HG03342 (cell line): ENCODE data around the gene UPF2.
"Not testable (repeated sequence)": the region's sequence is repeated elsewhere in the genome, so short reads cannot be mapped to it uniquely, and the experiment has no call there.

Experiments
- ATAC-seq: cut with Tn5 transposase; IDR thresholded peaks from one replicate; pipeline ENCODE4 v1.9.1; 2021; ENCODE audit warnings: mild to moderate bottlenecking, moderate library complexity; ENCODE audit not compliant: unreplicated experiment

UPF2 gene

DNA sequence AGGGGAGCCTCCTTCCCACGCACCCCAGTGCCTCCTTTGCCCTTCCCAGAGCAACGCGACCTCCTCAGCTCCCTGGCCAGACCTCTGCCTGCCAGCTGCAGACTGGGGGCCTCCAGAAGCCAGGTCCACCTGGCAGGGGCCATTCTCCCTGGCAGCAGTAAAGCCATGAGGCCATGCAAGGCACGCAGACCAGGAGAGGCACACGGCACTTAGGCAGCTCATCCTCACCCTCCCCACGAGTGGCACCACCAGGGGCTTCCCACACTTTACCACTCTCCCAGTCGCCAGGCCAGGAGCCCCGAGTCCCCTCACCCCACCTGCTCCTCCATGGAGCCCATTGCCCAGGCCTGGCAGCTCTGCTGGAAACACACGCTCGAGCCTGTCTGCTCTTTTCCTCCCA lies 134.1 kb downstream of the UPF2 start:
- ATAC-seq, result no peak

- no peak for ATAC-seq
These were observed 134.7 kb downstream of the UPF2 start for GRCh38 chr10:11907914-11908313.

DNA sequence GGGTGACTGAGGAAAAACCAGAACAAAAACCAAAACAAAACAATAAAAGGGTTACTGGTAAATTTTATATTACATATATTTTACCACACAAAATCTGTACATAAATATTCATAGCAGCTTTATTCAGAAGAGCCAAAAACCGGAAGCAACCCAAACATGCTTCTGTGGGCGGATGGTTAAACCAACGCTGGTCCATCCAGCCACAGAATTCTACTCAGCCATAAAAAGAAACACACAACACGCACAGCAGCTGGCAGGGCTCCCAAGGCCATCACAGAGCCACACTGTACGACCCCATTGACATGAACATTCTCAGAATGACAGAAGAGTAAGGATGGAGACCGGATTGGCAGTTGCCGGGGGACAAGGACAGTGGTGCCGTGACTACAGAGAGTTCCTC lies 135.9 kb downstream of the UPF2 start:
- no peak for ATAC-seq

DNA sequence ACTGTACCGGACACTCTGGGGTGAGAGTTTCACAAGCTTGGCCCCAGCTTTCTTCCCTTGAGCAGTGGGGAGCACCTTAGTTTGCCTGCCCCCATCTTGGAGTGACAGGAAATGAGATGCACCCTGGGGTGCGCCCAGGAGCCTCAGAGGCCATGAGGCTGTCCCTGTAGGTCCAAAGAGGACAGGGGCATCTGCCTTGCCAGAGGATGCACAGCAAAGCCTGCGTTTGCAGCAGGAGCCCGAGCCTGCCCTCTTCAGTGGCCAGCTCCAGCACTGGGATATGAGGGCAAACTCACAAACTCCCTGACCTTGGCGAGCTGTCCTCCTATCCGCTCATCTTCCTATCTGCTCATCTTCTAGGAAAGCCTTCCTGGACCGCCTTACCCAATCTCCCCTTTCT lies 140.0 kb downstream of the UPF2 start:
- no peak for ATAC-seq

- ATAC-seq, result no peak
These were observed 140.7 kb downstream of the UPF2 start for GRCh38 chr10:11901833-11902475.

GRCh38 chr10:11901454-11901832 lies 141.2 kb downstream of the UPF2 start:
- ATAC-seq, result no peak

DNA sequence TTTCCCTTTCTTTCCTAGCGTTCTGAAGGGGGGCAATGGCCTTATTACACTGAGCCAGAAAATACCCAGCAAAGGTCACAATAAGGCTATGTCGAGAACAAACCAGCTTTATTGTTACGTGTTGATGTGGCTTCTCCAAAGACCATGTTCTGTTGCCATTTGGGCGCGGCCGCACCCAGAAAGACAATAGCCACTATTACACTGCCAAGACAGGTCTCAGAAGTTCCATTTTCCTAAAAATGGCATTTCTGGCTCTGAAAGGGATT lies 141.6 kb downstream of the UPF2 start:
- ATAC-seq, result no peak

DNA sequence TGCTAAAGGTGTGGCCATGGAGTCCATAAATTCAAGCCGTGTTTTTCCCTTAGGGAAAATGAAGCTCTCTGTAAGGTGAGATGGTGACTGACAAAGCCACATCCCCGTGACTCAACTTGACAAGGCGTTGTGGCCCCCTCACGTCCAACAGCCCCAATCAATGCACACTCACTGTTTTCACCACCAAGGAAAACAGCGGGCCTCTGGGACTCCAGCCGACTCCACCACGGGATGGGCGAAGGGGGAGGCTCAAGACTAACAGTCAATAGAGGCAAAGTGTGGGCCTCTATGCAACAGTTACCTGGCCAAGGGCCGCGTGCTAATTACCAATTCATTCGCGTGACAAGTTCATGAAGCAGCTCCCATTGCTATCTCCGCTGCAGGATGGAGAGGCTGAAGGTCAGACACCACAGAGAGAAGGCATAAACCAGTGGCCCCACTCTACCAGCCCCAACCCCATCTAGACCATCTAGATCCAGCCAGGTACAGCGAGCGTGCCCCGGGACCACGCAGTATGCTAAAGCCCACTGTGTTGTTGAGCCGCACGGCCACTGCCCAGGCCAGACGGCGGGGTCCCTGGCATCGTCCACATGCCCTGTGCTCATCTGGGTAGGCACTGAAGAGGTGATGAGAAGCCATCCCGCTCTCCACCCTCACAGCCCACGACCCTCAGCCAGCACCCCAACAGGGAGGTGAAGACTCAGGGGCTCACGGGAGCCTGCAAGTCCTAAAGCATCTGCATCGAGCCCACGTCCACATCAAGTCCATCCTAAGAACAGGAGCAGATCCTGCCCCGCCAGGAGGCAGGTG lies 143.3 kb downstream of the UPF2 start:
- no peak for ATAC-seq

- ATAC-seq, result no peak
These were observed 144.1 kb downstream of the UPF2 start for GRCh38 chr10:11898372-11899066.

DNA sequence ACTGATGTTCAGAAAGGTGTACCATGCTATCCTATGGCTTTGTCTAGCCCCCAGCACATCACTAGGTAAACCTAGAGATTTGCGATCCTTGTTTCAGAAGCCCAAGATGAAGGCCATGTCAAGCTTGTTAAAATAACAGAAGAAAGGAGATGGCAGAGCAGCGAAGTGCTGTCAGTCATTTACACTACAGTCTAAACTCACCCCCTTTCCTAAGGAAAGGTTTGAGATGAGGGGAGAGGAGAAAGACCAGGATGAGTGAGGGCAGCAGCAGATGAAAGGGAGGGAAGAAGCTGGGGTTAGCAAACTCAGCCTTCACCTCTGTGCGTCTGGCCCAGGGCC lies 144.6 kb downstream of the UPF2 start:
- ATAC-seq, result no peak

GRCh38 chr10:11896549-11897200 lies 145.9 kb downstream of the UPF2 start:
- no peak for ATAC-seq

GRCh38 chr10:11895598-11895997 lies 147.0 kb downstream of the UPF2 start:
- ATAC-seq, result no peak

- no peak for ATAC-seq
These were observed 147.5 kb downstream of the UPF2 start for GRCh38 chr10:11895108-11895466.

DNA sequence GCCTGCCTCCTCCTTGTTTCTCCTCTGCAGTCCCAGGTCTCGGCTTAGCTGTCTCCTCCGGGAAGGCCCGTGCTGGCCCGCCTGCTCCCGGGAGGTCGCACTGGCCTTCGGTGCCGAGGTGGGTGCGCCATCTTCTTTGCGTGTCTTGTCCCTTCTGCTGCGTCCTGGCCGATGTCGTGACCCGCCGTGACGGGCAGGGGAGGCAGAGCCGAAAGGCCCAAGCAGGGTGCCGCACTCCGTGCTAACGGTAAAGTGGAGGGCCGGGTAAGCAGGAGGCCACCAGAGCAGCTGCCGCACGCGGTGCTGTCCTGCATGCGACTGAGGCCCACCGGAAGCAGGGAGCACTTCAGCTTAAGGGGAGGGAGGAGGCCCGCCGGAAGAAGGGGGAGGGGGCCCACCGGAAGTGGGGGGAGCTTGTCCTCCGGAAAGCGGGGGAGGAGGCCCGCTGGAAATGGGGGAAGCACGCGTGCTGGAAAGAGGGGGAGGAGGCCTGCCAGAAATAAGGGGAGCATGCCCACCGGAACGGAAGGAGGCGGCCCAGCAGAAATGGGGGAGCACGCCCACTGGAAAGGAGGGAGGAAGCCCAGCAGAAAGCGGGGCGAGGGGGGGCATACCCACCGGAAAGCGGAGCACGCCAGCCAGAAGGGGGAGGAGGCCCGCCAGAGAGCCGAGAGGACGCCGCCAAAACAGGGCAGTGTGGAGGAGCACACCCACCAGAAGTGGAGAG lies 148.1 kb downstream of the UPF2 start:
- ATAC-seq, result no peak

- ATAC-seq, result no peak
These were observed 148.8 kb downstream of the UPF2 start for GRCh38 chr10:11893749-11894278.

DNA sequence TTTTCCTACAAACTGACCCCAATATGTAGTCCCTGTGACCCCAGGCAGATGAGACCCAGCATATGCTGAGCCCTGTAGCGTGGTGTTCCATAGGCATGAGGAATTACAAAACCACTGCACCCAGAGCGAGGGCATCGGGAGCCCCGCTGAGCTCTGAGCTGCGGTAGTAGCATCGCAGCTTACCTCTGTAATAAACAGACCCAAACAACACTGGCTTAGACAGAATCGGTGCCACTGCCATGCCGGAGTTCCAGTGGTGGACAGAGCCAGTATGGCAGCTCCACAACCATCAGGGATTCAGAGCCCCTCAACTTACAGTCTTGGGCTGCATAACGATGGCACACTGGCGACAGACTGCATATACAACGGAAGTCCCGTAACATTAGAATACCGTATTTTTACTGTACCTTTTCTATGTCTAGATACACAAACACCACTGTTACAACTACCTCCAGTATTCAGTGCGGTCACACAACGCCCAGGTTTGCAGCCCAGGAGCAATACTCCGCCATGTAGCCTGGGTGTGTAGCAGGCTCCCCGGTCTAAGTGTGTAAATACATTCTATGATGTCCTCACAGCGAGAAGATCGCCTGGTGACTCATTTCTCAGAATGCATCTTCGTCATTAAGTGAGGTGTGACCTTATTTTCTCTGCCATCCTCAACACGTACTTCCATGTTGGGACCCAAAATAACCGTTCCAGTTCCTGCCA lies 150.7 kb downstream of the UPF2 start:
- ATAC-seq, result no peak

DNA sequence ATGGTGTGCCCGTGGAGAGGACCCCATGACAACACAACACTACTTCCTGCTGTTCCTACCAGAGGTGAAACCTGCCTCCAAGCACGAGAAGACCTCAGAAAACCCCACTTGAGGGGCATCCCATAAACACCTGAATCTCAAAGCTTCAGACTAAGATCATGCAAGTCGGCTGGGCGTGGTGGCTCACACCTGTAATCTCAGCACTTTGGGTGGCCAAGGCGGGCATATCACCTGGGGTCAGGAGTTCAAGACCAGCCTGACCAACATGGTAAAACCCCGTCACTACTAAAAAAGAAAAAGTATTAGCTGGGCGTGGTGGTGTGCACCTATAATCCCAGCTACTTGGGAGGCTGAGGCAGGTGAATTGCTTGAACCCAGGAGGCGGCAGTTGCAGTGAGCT lies 153.3 kb downstream of the UPF2 start:
- not testable (repeated sequence) for ATAC-seq

DNA sequence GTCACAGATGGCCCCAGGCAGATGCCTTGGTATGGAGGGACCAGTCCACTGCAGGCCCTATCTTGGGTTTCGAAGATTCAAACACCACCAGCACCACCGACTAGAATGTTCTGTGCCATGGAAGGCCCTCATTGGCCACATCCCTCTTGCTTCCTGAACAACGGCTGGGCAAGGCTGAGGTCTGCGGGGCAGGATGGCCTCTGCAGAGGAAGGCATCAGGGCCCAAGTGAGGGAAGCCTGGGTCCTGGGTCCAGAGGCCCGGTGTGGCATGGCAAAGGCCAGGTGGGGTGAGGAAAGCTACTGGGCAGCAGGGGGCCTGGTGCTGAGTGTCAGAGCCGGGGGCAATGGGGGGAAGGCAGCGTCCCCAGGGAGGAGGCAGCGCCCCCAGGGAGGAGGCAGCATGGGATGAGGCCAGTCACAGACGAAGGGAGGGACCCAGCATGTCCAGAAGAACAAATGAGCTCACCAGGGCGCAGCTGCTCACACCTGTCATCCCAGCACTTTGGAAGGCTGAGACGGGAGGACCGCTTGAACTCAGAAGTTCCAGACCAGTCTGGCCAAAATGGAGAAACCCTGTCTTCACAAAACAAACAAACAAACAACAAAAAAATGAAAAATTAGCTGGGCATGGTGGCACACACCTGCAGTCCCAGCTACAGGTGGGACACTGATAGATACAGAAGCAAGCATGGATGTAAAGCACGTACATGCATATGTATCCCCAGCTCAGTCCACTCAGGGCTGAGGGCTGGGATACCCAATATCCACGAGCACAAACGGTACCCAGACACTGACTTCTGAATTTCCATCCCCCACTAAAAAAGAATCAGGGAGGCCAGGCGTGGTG lies 155.0 kb downstream of the UPF2 start:
- ATAC-seq, result no peak

GRCh38 chr10:11886851-11887250 lies 155.8 kb downstream of the UPF2 start:
- ATAC-seq, result no peak

- ATAC-seq, result no peak
These were observed 156.5 kb downstream of the UPF2 start for GRCh38 chr10:11886138-11886474.
